Measurements from ENCODE around the gene PRKCA. TPM values are rescaled to one million over a fixed set of nuclear protein-coding genes. Genes with fewer than 3 reads are reported as not detected.

Gene PRKCA
- total RNA-seq, 1 donor, result 60.5 TPM

- no peak overlapping the region for H3K4me3 ChIP-seq (ENCODE audit: low read depth, low read length)
- no peak for TF ChIP-seq CTCF (IDR thresholded peaks at IDR 0.05; ENCODE audit: insufficient read depth, low read depth, low read length)
- no peak for DNase-seq (ENCODE audit: low read depth)
Measured at GRCh38 chr17:66850692-66851091, 548.3 kb downstream of the PRKCA start.

GRCh38 chr17:66855204-66855603 is 552.8 kb downstream of the PRKCA start:
- TF ChIP-seq CTCF (IDR thresholded peaks at IDR 0.05; ENCODE audit: insufficient read depth, low read depth, low read length), result peak; percentile 40
- DNase-seq (ENCODE audit: low read depth), result peak; percentile 1

GRCh38 chr17:66858226-66859083 is 556.0 kb downstream of the PRKCA start:
- no peak overlapping the region for H3K4me3 ChIP-seq (ENCODE audit: low read depth, low read length)
- TF ChIP-seq CTCF (IDR thresholded peaks at IDR 0.05; ENCODE audit: insufficient read depth, low read depth, low read length), result no peak
- no peak for DNase-seq (ENCODE audit: low read depth)

More at GRCh38 chr17:66855204-66855603, 552.8 kb downstream of the PRKCA start:
- no peak overlapping the region for H3K4me3 ChIP-seq (ENCODE audit: low read depth, low read length)

- H3K4me3 ChIP-seq (ENCODE audit: low read depth, low read length), result no peak overlapping the region
- DNase-seq (ENCODE audit: low read depth), result no peak
- TF ChIP-seq CTCF (IDR thresholded peaks at IDR 0.05; ENCODE audit: insufficient read depth, low read depth, low read length), result no peak
Measured at GRCh38 chr17:66859353-66859752, 556.9 kb downstream of the PRKCA start.

- no peak overlapping the region for H3K4me3 ChIP-seq (ENCODE audit: low read depth, low read length)
- DNase-seq (ENCODE audit: low read depth), result no peak
- no peak for TF ChIP-seq CTCF (IDR thresholded peaks at IDR 0.05; ENCODE audit: insufficient read depth, low read depth, low read length)
Measured at GRCh38 chr17:66860204-66860603, 557.8 kb downstream of the PRKCA start.

Small RNA genes within 50 kb of the gene (small RNA-seq; reads per million reads assigned to genes)
- gene MIR634 (not detected), gene RN7SL735P (not detected), gene RNA5SP444 (not detected), gene RNA5SP445 (not detected), gene RNU6-928P (not detected)

Other genes starting within 250 kb of the PRKCA start
- gene CEP112, start 110.5 kb upstream of the PRKCA start, total RNA-seq, result 8.1 and 10.8 TPM in 2 replicates
- not detected in 2 replicates for gene APOH, start 73.2 kb upstream of the PRKCA start, total RNA-seq